Ureter (tissue), 1 donor: ENCODE data around the gene PARD3B. TPM values are rescaled to one million over a fixed set of nuclear protein-coding genes. Genes with fewer than 3 reads are reported as not detected.

ENCODE experiments used
- DNase-seq: peaks from one replicate; pipeline ENCODE4 v3.0.0-alpha.2; 2020; ENCODE audit warnings: low spot score
- total RNA-seq: library from RNA; stranded (reverse); gene quantifications from one replicate; pipeline ENCODE4 v1.2.4, GENCODE V29; 2023
- donor health status: DM: yes; HTN: yes; CAD: no.

The PARD3B gene
- total RNA-seq, 1 donor from 2014 or later, result 31.4 TPM

DNA sequence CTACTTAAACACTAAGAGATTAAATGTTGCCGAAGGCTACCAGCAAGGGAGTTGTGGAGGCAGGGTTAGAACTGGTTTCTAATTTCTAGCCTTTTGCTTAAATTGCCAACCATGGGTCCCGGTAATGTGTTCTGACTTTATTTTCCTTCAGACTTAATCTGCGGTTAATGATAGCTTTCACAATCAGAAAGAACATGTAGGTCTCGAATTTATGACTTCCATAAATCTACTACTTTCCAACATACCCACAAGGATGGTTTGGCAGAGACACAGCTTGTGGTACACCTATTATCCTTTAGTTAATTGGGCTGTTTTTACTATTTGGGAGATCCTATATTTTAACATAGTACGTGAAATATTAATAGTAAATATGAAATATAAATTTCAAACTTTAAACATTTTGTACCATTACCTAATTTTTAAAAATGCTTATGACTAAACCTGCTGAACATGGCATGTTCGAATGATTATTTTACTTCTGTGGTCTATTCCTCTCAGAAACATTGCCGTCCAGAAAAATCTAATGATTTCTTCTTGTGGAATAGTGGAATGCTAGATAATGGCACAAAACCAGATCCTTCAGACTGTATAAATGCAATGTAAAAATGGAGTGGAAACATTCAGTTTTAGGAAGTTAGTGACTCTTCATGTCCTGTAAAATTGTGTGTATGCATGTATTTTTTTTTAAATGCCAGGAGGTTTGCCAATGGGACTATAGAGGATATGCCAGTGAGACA lies 41.3 kb downstream of the PARD3B start:
- DNase-seq, result no peak

GRCh38 chr2:204590063-204590462 lies 44.8 kb downstream of the PARD3B start:
- DNase-seq, result no peak

GRCh38 chr2:204591225-204591624 lies 46.0 kb downstream of the PARD3B start:
- no peak for DNase-seq

DNA sequence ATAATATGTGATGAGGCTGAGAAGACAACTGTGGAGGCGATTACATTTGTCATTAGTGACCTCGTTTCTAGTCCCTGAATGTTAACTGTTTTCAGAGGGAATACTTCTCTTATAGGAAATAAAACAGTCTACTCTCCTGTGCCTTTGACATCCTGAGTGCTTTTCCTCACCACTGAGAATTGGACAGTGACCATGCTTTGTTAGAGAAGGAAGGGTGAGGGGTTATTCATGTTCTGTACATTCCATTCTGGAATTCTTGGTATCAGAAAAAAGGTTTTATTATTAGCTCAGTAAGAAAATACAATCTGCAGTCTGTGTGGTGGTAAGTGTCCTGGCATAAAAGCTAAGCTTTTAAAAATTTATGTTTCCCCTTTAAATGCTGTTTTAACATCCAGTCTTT lies 58.8 kb downstream of the PARD3B start:
- no peak for DNase-seq

GRCh38 chr2:204608237-204608939 lies 63.1 kb downstream of the PARD3B start:
- DNase-seq, result no peak

DNA sequence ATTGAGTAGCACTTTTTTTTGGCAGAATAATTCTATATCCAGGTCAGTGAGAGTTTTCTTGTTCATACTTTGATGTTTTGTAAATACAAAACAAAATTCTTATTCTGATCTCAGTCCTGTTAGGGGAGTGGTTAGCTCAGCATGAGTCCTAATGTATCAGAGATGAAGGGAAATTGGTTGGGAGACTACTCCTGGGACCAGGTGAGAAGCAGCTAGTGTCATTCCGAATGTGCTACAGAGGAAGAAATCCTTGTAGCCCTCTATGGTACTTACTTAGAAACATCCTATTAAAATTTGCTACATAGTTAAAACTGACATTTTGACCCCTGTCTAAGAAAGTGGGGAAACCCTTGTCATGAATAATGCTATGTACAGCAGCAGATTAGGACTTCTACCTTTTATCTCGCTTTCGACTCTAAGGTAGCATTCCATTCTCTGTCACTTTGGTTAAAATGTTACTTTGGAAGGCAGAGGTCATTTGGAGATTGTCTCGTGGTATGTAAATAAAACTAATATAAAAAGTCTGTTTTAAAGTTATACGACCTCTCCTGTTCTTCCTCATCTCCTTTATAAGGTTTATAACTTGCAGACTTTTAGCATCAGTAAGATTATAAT lies 65.8 kb downstream of the PARD3B start:
- DNase-seq, result no peak

GRCh38 chr2:204611764-204612163 lies 66.5 kb downstream of the PARD3B start:
- no peak for DNase-seq

- no peak for DNase-seq
Measured at GRCh38 chr2:204613635-204614034, 68.4 kb downstream of the PARD3B start.

GRCh38 chr2:204615456-204615855 lies 70.2 kb downstream of the PARD3B start:
- no peak for DNase-seq

DNA sequence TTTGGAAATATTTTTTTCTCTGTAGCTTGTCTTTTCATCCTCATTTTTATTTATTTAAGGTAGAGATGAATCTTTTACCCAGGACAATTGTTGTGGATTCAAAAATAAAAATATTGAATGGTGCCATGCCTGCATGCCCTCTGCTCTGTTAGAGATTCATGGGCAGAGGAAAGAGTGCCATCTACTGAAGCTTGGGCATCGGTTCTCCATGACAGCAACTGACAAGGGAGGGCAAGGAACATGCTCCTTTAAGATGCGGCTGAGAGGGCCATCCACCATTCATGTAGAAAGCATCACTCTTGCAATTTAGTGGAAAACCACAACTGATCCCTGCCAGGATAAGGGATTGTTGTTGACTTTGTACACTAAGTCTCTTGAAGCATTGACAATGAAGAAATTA lies 79.9 kb downstream of the PARD3B start:
- DNase-seq, result no peak

- no peak for DNase-seq
Measured at GRCh38 chr2:204628926-204629712, 83.8 kb downstream of the PARD3B start.

GRCh38 chr2:204632410-204632809 lies 87.1 kb downstream of the PARD3B start:
- DNase-seq, result no peak

- no peak for DNase-seq
Measured at GRCh38 chr2:204634564-204634963, 89.3 kb downstream of the PARD3B start.

DNA sequence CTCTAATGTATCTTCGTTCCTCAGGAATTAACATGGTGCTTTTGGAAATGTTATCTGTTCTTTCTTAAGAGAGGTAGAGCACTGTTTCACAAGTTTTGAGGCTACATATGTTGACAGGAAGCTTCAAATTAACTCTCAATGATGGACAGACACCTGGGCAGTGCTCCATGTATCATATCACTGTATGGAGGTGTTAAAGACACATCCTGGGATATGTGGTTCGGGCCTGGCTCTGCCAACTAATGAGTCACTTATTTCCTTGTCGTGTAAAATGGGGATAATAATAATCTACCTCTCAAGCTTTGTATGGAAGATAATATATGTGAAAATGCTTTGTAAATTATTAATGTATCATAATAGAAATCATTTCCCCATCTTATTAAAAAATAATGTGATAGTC lies 90.2 kb downstream of the PARD3B start:
- DNase-seq, result no peak

- no peak for DNase-seq
Measured at GRCh38 chr2:204638471-204639194, 93.4 kb downstream of the PARD3B start.

DNA sequence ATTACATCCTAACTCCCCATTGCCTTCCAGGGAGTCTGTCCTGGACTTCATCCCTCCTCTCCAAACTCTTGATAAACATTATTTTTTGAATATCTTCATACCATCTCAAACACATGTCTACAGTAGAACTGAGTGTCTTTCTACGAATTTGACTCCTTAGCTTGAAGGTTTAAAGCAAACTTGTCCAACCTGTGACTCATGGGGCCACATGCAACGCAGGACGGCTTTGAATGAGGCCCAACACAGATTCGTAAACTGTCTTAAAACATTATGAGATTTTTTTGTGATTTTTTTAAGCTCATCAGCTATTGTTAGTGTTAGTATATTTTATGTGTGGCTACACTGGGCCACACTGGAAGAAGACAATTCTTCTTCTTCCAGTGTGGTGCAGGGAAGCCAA lies 98.1 kb downstream of the PARD3B start:
- DNase-seq, result no peak

GRCh38 chr2:204645018-204645773 lies 99.9 kb downstream of the PARD3B start:
- no peak for DNase-seq

GRCh38 chr2:204647626-204648025 lies 102.4 kb downstream of the PARD3B start:
- DNase-seq, result no peak

- no peak for DNase-seq
Measured at GRCh38 chr2:204650611-204651010, 105.3 kb downstream of the PARD3B start.

DNA sequence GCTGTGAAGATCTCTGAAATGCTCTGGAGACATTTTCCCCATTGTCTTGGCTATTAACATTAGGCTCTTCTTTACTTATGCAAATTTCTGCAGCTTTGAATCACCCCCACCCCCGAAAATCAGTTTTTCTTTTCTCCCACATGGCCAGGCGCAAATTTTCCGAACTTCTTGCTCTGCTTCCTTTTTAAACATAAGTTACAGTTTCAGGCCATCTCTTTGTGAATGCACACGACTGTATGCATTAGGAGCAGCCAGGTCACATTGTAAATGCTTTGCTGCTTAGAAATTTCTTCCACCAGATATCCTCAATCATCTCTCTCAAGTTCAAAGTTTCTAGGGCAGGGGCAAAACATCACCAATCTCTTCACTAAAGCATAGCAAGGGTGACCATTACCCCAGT lies 106.8 kb downstream of the PARD3B start:
- DNase-seq, result no peak

- DNase-seq, result no peak
Measured at GRCh38 chr2:204654669-204655068, 109.4 kb downstream of the PARD3B start.
